SW480 (cell line): ENCODE measurements around the gene XKR8.
"Not testable (repeated sequence)": the region's sequence is repeated elsewhere in the genome, so short reads cannot be mapped to it uniquely, and the experiment has no call there.

Experiments
- DNase-seq: peaks from one replicate; pipeline ENCODE4 v3.0.0-alpha.2; 2016; ENCODE audit warnings: low spot score

XKR8 gene

DNA sequence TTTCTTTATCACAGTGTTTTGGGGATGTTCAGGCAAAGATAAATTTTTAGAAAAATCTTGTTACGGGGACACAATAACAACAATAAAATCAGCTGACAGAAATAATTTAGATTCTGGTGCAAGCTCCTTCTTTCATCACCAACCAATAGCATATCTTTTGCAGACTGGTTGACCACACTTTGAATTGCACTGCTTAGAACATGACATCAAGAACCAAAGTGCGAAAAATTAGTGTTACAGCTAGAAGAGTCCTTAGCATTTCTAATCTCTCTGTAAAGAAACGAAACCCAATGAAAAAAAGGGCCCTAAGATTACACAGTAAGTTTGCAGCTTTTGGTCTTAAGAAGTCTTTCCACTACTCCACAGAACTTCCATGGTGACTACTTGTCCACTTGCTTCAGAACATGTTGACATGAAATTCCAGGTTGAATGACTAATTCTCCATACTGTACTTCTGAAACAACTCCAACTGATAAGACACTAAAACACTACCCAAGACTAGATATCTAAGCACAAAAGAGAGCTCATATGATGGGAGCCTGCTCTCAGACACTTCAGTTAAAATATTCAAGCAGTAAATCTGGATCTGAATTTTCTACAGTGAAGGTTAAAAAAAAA lies 31.3 kb downstream of the XKR8 start:
- DNase-seq: no peak

DNA sequence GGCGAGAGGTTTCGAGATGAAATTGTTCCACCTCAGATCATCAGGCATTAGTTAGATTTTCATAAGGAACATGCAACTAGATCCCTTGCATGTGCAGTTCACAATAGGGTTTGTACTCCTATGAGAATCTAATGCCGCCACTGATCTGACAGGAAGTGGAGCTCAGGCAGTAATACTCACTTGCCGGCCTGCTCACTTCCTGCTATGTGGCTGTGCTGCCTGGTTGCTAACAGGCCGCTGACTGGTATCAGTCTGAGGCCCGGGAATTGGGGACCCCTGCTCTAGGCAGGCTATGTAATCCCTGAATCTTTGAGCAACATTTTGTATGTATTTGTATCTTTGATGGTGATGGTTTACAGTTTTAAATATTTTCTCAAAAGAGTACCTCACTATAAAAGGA lies 32.5 kb downstream of the XKR8 start:
- no peak for DNase-seq

GRCh38 chr1:27993241-27993640 lies 33.5 kb downstream of the XKR8 start:
- no peak for DNase-seq

DNA sequence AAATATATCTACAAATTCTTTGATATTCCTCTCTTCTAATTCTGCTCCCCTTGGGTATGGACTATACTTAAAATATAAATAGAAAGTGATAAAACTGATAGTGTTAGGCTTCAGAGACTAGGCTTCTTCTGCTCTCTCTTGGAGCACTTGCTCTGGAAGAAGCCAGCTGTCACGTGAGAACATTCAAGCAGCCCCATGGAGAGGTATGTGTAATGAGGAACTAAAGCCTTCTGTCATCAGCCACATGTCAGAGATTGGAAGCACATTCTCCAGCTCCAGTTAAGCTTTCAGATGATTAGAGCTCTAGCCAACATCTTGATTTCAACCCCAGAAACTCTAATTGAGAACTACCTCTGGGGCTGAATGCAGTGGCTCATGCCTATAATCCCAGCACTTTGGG lies 34.3 kb downstream of the XKR8 start:
- DNase-seq: no peak

GRCh38 chr1:27994526-27994925 lies 34.8 kb downstream of the XKR8 start:
- not testable (repeated sequence) for DNase-seq

DNA sequence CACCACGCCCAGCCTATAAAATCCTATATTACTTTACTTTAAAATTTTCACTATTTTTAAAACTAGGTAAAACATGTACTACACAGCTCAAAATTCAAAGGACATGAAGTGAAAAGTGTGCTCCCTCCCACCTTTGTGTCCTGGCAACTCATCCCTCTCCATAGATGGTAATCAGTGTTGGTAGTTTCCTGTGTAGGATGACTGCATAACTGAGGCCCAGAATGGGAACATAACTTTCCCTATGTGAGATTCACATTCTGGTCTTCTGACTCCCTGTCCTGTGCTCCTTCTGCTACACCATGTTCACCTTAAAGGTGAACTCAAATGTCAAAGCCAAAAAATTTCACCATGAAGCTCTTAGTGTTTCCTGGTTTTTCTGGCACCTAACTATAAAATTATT lies 39.3 kb downstream of the XKR8 start:
- DNase-seq: no peak

DNA sequence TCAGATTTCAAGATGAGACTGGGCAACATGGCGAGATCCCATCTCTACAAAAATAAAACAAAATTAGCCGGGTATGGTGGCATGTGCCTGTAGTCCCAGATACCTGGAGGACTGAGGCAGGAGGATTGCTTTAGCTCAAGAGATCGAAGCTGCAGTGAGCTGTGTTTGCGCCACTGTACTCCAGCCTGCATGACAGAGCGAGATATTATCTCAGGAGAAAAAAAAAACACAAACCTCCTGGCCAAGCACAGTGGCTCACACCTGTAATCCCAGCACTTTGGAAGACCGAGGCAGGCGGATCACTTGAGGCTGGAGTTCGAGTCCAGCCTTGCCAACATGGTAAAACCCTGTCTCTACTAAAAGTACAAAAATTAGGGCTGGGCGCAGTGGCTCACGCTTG lies 42.8 kb downstream of the XKR8 start:
- DNase-seq: no peak

- DNase-seq: not testable (repeated sequence)
Measured at GRCh38 chr1:28003117-28003516, 43.3 kb downstream of the XKR8 start.

DNA sequence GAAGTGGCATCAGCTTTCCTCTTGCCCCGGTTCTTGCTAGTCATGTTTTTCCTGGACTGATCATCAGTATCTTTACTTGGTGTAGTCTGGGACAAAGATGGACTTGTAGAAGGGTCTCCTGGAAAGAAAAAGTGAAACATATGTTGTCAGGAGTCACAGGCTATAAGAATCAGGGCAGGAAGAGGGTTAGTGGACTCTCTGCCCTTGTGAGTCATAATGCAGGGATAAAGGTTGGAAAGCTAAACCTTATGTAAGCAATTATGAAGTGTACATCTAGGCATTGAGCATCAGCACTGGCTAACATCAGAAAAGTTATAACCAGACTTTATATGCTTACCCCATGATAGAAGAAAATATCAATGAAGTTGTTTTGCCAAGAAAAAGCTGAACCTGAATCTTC lies 51.2 kb downstream of the XKR8 start:
- DNase-seq: no peak
